GF-D8 (cell line): Measurements from ENCODE around the gene MAN1C1.

Experiments
- DNase-seq: peaks from one replicate; lab custom pipeline; 2025; lab: John Stamatoyannopoulos, UW

Gene MAN1C1

DNA sequence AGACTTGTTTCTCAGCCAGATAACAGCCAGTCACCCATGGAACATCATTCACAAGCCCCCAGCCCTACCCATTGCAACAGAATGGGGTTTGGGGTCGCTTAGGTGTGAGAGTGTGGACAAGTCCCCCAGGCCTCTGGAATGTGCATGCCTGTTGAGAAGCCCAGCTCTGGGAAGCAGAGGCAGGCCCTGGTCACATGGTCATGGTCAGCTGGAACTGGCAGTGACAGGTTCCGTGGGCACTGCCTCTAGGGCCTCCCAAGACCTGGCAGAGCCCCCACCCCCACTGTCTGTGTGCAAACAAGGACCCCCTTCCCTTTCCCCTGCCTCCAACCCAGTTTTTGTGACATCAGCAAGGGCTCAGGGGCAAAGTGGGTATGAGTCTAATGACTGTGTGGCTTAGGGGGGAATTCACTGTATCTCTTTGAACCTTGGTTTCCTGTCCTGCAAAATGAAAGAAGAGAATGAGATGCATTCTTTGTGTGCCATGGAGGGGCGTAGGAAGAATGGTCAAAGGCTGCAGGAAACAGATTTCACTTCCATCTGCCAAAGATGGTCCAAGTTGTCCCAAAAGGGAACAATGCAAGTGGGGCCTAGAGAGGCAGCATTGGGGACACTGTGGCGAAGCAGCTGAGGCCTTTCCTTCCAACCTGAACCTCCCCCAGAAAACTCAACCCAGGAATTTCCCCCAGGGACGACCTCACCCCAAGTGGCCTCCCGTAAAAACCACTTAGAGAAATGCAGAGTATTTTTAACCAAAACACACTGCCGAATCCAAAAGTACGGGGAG, 148.7 kb downstream of the MAN1C1 start:
- peak; percentile 47 for DNase-seq

DNA sequence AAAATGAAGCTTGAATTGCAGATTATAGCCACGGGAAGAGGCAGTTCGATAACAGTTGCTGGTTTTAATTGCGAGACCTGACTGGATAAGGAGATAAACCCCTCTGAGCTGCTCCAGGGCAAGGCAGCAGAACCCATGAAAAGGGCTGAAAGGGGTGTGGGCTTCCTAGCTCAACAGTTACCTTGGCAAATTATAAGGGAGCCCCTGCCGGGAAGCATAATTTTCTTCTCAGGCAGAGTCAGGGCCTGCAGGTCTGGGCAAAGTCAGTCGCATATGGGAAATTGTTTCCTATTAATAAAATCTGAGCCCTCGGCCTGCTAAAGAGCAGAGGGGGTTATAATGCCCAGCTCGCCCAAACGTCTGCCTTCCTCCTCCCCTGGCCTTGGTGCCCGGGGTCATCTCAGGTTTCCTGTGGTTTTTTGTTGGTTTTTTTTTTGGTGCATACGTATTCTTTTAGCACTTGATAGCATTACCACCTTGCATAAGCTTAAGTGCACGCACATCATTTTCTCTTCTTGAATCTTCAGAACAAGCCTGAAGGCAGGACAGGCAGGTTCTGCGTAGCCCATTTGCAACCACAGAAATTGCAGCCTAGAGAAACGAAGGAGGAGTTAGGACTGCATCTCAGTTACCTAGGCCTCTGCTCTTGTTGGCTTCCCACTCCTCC, 149.5 kb downstream of the MAN1C1 start:
- peak; percentile 46 for DNase-seq

DNA sequence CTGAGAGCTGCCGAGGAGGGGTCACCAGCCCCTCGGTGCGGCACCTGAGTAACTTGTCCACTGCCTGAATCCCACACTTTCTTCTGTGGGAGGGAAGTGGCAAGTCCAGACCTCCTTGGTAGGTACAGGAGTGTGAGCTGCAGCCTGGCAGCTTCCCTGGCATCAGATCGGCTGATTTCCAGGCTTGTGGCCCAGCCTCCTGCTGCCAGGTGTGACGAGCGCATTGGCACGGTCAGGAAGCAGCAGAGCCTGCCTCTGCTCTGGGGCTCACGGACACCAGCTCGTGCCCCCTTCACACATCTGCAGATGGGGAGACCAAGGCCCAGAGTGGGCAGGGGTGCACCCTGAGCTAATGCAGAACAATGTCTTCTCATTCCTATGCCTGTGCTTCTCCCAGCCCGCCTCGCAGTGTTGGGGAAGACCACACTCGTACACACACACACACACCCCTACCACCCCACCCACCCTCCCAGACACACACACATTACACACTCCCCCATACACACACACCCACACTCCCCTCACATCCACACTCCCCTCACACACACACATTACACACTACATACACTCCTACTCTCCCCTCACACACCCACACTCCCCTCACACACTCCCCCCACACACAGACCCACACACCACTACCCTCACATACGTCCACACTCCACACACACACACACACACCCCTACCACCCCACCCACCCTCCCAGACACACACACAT, 150.3 kb downstream of the MAN1C1 start:
- DNase-seq, result no peak

DNA sequence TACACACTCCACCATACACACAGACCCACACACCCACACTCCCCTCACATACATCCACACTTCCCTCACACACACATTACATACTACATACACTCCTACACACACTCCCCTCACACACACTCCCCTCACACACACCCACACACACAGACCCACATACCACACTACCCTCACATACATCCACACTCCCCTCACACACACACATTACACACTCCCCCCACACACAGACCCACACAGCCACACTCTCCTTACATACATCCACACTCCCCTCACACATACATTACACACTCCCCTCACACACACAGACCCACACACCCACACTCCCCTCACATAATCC, 150.8 kb downstream of the MAN1C1 start:
- DNase-seq, result no peak

DNA sequence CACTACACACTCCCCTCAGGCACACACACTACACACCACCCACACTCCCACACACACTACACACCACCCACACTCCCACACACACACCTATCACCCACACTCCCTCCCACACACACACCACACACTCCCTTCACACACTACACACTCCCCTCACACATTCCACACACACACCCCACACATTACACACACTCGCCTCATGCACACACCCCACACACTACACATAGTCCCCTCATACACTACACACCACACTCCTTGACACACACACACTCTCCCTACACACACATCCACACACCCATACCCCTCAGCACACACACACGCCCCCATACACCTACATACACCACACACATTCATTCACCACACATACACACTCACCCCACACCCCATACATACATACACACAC, 152.4 kb downstream of the MAN1C1 start:
- DNase-seq, result no peak

DNA sequence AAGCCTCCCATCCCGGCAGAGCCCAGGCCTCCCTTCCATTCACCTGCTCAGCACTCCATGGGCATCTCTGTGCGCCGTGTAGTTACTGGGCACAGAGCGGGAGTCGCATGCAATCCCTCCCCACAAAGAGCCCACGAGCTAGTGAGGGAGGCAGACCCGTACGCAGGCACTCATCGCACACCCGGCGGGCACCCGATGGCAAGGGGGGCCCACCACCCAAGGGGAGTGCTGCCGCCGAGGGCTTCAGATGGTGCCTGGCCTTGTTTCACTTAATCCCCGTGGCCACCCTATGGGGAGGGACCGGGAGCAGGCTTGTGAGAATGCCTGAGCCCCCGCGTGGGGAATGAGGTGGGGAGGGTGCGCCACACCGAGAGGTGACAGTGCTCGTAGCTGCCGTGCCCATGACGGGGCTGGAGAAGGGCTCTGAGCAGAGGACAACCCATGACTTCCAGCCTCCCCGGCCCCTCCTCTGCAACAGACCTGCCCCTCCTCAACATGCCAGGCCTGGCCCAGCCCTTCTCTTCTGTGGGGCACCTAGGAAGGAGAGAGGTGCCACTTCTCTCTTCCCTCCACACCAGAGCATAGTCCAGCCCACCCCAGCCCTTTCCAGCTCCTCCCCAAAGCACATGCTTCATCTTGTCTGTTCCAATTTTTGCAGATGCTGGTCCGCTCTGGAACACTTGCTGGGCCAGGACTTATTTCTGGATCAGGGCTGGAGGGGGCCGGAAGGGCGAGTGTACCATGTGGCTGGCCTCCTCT, 153.2 kb downstream of the MAN1C1 start:
- DNase-seq, result no peak

DNA sequence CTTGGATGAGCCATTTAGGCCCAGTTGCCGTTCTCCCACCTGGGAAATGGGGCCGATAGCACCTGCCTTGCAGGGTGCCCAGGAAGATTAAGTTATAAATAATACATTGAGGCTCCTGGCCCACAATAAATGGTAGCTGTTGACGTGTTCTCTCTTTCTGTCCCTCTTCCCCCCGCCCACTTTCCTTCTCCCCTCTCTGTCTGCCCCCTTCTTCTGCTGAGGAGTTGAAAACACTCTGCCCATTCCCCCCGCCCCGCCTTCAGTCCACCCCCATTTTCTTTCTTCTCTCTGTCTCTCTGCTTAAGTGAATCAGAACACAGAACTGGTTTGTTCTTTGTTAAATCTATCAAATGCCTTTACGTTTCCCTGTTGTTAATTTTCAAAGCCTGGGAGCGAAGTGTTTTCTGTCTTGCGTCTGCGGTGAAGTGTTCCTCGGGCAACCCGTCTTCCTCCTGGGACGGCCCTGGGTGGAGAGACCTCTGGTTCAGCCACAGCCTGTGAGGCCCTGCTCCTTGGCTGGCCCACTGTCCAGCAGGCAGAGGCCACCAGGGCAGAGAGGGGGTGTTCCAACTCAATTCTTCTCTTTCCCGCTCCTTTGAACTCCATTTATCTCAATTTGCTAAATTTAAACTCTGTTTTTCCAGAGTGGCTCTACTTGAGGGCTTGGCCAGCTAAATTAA, 154.1 kb downstream of the MAN1C1 start:
- no peak for DNase-seq

DNA sequence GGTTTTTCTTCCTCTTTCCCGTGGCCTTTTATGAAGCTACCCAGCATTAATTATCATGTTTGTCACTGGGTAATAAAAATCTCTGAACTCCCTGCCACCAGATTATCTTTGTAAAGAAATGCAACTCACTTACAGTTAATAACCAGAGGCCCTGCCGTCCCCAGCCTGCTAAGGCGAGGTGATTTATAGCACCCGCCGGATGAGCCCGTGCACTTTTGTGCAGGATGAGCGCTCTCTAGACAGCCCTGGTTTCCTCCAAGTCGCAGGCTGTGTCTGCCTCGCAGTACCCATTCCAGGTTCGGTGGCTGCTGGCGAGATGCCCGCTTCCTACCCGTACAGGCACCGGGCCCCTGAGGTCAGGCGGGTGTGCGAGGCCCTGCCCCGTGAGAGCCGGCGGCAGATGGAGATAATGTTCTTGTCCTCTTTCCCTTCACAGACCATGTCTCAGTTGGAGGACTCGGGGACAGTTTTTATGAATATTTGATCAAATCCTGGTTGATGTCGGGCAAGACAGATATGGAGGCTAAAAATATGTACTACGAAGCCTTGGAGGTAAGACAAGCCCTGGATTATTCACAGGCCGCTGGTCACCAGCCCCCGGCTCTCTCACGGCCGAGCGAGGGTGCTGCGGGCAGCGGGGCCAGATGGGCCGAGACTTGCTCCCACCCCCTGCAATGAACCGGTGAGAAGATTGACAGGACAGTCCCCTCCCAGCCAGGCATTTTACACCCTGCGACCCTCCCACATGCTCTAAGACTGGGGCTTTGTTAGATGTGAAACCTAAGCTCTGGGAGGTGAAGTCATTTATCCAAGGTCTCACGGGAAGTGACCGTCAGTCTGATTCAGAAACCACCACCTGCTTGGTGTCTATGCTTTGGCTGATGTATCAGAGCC, 154.9 kb downstream of the MAN1C1 start:
- no peak for DNase-seq

DNA sequence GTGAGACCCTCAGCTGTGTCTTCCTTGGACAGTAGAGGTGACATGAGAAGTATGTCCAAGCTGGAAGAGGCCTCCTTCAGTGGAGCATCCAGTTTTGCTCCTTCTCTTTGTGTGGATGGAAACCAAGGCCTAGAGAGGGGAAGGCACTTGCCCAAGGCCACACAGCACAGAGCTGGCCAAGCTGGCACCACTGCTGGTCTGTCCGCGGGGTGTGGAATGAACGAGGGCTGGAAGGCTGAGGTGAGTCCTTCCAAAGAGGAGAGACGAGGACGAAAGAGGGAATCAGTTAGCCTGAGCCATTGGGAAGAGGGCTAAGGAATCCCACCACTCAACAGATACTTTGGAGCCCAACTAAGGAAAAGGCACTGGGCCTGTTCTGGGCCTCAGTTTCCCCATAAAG, 155.6 kb downstream of the MAN1C1 start:
- DNase-seq, result no peak

DNA sequence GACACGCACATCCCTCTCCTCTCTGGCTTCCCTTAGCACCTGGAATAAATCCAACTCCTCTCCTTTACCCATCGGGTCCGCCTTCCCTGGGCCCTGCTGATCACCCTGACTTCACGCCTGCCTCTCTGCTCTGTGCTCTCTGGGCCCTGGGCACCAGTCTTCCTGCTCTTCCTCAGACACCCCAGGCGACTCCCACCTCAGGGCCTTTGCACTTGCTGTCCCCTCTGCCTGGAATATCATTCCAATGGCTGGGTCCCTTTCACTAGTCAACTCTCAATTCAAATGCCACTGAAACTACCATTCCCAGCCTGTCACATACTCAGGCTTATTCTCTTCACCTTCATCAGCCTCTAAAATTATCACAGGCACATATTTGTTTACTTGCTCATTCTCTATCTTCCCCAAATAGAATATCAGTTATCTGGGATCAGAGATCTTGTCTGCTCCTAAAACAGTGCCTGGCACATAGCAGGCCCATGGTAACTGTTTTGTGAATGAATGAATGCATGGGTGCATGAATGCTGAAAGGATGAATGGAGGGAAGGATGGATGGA, 156.2 kb downstream of the MAN1C1 start:
- no peak for DNase-seq

DNA sequence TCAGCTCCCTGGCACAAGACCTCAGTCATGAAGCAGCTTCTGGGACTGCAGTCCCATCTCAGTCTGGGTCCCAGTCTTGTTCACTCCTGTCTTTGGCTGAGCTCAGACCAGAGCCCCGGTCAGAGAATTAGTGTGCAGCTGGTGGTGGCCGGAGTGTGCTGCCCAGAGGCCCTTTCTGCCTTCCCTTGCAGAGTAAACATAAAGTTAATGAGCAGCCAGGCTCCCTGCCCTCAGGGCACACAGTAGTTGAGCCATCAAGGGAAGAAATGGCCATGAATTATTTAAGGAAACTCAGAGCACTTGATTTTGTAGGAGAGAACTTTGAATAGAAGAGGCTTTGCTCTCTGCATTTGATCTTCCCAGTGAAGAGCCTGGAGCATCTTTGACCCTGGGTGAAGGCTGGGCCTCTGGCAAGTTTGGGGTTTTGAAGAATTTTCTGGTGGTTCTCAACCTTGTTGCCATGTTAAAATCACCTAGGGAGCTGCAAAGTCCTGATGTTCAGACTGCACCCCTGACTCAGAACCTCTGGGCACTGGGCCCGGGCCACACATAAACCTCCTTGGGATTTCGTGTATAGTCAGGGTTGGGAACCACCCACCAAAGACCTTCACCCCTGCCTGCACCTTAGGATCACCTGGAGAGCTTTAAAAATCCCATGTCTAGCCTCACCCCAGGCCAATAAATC, 157.0 kb downstream of the MAN1C1 start:
- DNase-seq, result no peak

DNA sequence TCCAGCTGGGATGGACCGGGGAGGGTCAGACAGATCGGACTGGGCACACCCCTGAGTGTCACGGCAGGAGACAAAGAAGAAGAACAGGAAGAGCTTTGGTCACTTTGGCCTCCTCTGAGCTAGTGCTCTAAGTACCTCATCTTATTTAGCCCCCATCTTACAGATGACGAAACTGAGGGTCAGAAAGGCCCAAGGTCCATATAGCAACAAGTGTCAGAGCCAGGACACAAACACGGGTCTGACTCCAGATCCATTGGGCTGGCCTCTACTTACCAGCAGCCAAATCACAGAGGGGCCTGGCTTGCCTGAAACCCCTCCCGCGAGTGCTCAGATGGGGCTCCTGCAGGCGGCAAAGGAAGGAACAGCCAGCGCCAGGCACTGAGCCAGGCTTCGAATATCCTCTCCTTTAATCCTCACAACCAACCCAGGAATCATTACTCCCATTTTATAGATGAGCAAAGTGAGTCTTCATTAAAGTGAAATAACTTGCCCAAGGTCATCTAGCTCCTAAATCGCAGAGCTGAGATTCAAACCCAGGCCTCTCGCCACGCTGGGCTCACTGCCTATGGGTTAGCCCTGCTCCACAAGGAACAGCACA, 157.7 kb downstream of the MAN1C1 start:
- DNase-seq, result no peak

DNA sequence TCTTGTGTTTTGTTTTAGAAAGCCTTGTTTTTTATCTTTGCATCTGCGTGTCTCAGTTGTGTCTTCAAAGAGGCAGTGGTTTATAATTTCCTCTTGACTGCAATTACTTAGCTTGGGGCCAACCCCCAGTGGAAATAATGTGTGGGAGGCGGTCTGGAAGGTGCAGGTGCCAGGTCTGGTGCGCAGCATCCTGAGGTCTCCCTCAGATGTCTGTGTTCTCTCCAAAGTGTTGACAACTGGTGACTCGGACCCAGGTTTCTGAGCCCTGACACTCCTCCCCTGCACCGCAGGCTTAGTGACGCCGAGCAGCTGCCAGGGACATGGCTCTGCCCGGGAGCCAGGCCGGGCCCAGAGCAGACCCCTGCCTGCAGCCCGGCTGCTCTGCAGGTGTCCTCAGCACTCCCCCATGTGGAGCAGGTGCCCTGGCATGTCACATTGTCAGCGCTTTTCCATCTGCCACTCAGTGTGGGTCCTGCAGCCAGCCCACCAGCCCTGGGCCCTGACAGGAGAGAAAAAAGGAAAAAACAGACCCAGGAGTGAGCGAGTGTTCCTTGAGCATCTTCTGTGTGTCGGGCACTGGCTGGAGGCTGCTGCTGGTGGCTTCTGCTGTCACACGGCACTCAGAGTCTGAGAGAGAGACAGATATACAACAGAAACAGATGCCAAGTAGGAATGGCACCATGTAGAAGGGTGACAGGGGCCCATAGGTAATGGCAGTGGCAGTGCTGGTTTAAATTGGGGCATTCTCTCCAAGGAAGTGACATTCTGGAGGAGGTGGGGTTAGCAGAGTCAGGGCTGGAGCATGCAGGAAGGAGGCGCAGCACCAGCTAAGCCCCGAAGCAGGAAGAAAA, 158.6 kb downstream of the MAN1C1 start:
- DNase-seq, result peak; percentile 9

DNA sequence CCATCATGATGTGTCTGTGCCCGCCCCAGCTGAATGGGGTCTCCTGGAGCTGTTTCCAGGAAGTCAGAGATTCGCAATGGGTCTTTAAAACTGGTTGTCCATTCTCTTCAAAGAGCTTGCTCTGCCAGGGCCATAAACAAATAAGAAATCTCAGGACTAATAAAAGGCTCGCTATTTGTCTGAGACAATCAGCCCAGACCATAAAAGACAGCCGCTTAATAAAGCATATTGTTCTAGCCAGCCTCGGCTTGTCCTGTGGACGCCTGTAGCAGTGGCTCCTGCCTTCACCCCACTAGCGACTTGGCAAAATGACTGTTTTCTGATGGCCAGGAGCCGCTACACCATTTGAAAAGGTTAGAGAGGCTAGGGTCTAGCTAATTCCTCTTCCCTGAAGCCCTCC, 162.8 kb downstream of the MAN1C1 start:
- no peak for DNase-seq

DNA sequence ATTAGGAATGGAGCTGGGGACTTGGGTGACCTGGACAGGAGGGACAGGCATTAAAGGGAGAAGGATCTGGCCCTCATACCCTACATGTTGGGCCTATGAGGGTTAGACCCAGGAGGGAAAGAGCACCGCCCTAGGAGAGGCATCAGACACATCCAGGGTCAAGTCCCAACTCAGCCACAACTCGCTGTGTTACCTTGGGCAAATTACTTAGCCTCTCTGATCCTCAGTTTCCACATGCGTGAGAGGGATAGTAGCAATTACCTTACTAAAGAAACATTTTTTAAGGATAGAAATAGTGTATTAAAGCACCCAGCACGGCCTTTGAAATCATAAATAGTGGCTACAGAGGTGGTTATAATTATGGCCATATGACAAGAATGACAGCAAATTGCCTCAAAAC, 163.3 kb downstream of the MAN1C1 start:
- DNase-seq, result no peak

DNA sequence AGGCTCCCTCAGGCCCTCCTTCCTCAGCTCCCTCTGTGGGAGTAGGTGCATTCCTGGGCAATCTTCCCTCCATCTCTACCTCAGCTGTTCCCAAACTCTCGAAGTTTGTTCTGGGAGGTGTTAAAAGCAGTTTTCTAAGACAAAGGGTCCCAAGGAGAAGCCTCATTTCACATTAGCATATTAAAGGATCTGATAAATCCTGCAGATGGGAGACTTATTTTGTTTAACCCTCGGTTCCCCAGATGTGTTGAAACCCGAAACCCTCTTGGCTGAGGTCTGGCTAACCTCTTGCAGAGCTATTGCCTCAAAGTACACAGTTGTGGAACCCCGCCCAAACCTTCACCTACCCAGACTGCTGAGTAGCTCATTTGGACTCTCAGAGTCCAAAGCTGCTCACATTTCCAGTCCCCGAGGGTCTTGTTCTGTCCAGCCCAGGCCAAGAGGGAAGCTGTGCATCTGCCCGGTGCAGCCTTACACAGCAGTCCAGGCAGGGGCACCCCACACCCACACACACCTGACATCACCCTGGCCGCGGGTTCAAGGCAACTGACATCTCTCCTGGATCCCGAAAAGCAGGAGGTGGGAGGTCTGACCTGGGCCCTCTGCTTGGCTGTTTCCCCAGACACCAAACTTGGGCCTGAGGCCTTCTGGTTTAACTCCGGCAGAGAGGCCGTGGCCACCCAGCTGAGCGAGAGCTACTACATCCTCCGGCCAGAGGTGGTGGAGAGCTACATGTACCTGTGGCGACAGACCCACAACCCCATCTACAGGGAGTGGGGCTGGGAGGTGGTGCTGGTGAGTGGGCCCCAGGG, 163.9 kb downstream of the MAN1C1 start:
- no peak for DNase-seq

DNA sequence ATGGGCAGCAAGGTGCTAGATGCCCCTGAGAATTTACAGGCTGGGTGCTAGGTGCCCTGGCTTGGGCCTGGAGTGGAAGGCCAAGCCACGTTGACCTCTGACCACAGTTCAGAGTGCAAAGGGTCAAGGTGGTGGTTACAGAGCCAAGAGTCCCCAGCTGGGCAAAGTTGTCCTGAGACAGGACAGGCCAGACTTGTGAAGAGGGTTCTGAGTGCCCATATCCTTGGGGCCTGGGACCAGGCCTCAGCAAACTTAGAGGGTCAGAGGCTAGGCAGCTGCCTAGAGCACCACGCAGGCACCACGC, 164.5 kb downstream of the MAN1C1 start:
- no peak for DNase-seq

DNA sequence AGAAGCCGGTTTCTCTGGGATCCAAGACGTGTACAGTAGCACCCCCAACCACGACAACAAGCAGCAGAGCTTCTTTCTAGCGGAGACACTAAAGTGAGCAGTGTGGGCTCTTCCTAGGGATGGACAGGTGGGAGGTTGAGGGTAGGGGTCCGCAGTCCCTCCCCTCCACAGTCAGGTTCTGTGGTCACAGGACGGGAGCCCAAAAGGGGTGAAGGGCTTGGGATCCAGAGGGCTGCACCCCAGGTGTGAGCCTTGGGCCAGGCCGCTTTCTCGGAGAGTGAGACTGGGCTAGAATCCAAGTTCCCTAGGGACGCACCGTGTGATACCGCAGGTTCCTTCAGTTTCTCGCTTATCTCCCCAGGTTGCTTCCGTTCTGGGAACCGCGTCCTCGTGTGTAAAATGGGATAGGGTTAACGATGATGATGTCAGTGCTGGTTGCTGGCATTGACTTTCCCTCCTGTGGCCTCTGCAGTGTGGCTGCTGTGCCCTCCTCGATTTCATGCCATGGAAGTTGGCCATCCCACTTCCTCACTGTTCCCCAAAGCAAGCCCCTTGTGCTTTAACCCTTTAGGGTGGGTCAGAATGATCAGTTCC, 166.1 kb downstream of the MAN1C1 start:
- no peak for DNase-seq
